K562 (cell line): ENCODE data around the gene SLC1A4. TPM values are rescaled to one million over a fixed set of nuclear protein-coding genes. Genes with fewer than 3 reads are reported as not detected.

Experiments
- BRF1 ChIP-seq: IDR thresholded peaks from 3 replicates; pipeline ENCODE4 v1.6.1; 2011; ENCODE audit warnings: borderline replicate concordance, mild to moderate bottlenecking; ENCODE audit not compliant: insufficient read length; ENCODE audit errors: extremely low read depth
- CBFA2T2 ChIP-seq: fragments of 450-650 bp; conservative IDR thresholded peaks from 2 replicates; pipeline ENCODE4 v1.6.1; 2017; ENCODE audit warnings: mild to moderate bottlenecking
- CHCHD3 ChIP-seq: fragments of 250-450 bp; sonication (Bioruptor Pico); IDR thresholded peaks from 2 replicates; pipeline ENCODE4 v2.1.2; 2022; ENCODE audit warnings: mild to moderate bottlenecking
- CHD1 ChIP-seq: fragments of 200-600 bp; sonication (generic); IDR thresholded peaks from one replicate; pipeline ENCODE4 v1.6.1; 2012; ENCODE audit warnings: mild to moderate bottlenecking, moderate library complexity, low read length, inconsistent platforms
- ETS1 ChIP-seq: conservative IDR thresholded peaks from 2 replicates; pipeline ENCODE4 v1.6.1; 2011; ENCODE audit warnings: low read depth, mild to moderate bottlenecking, low read length; ENCODE audit not compliant: control insufficient read depth
- ETV6 ChIP-seq, 3 experiments: fragments of 150-350 bp in 1 of 3; sonication (generic) in 1 of 3; formaldehyde crosslinking in 1 of 3; IDR thresholded peaks; 2 replicates each; pipeline versions ENCODE4 v1.6.1 to v1.8.0; 2014 to 2022; ENCODE audit warnings: borderline replicate concordance in 2 of 3, low read depth in 2 of 3, antibody characterized with exemption in 1 of 3, low read length in 1 of 3, mild to moderate bottlenecking in 1 of 3, missing genetic modification reagents in 1 of 3
- GTF2A2 ChIP-seq: IDR thresholded peaks from 2 replicates; pipeline ENCODE4 v1.6.1; 2016; ENCODE audit warnings: mild to moderate bottlenecking, missing genetic modification characterization, missing compliant biosample characterization
- ILK ChIP-seq: fragments of 450-650 bp; IDR thresholded peaks from 2 replicates; pipeline ENCODE4 v1.6.1; 2016; ENCODE audit warnings: missing genetic modification characterization, low read depth, mild to moderate bottlenecking, missing compliant biosample characterization, moderate library complexity, borderline replicate concordance
- MECOM ChIP-seq: fragments of 250-450 bp; sonication (Bioruptor Pico); IDR thresholded peaks from 2 replicates; pipeline ENCODE4 v1.8.0; 2022; ENCODE audit warnings: inconsistent platforms
- NELFE ChIP-seq: IDR thresholded peaks from 2 replicates; pipeline ENCODE4 v1.6.1; 2011; ENCODE audit warnings: mild to moderate bottlenecking; ENCODE audit not compliant: insufficient read depth, insufficient read length
- NKRF ChIP-seq: fragments of 450-650 bp; IDR thresholded peaks from 2 replicates; pipeline ENCODE4 v1.6.1; 2016; ENCODE audit warnings: borderline replicate concordance
- NR2C1 ChIP-seq, 2 experiments: fragments of 450-650 bp; IDR thresholded peaks; 2 replicates each; pipeline ENCODE4 v1.6.1; 2017; ENCODE audit warnings: mild to moderate bottlenecking in 2 of 2, antibody characterized with exemption in 1 of 2, inconsistent platforms in 1 of 2, missing compliant biosample characterization in 1 of 2, missing genetic modification characterization in 1 of 2
- PHF20 ChIP-seq: fragments of 450-650 bp; IDR thresholded peaks from 2 replicates; pipeline ENCODE4 v1.6.1; 2018; ENCODE audit not compliant: partially characterized antibody
- SAP30 ChIP-seq: fragments of 200-600 bp; sonication (generic); IDR thresholded peaks from 2 replicates; pipeline ENCODE4 v1.6.1; 2012; ENCODE audit warnings: borderline replicate concordance, low read depth, mild to moderate bottlenecking, moderate library complexity, low read length, control low read depth, inconsistent platforms; ENCODE audit not compliant: insufficient read depth, poor library complexity, severe bottlenecking
- SMAD1 ChIP-seq: fragments of 150-350 bp; IDR thresholded peaks from 2 replicates; pipeline ENCODE4 v1.6.1; 2014; ENCODE audit warnings: low read length, low read depth; ENCODE audit not compliant: partially characterized antibody
- SP1 ChIP-seq: sonication (generic); formaldehyde crosslinking; IDR thresholded peaks from 2 replicates; pipeline ENCODE4 v1.8.1; 2022; ENCODE audit warnings: mild to moderate bottlenecking, missing genetic modification reagents
- TAF9B ChIP-seq: fragments of 450-650 bp; IDR thresholded peaks from 2 replicates; pipeline ENCODE4 v1.6.1; 2018; ENCODE audit warnings: mild to moderate bottlenecking; ENCODE audit not compliant: partially characterized antibody
- THAP7 ChIP-seq: fragments of 250-450 bp; sonication (Bioruptor Pico); IDR thresholded peaks from 2 replicates; pipeline ENCODE4 v1.5.0; 2021
- YY1 ChIP-seq, 3 experiments: IDR thresholded peaks; 2 replicates each; pipeline ENCODE4 v1.6.1; 2011; ENCODE audit warnings: low read length in 2 of 3, mild to moderate bottlenecking in 2 of 3, moderate library complexity in 2 of 3, borderline replicate concordance in 1 of 3, control low read depth in 1 of 3, low read depth in 1 of 3; ENCODE audit not compliant: insufficient read depth in 3 of 3, insufficient replicate concordance in 2 of 3, control insufficient read depth in 1 of 3, insufficient read length in 1 of 3; ENCODE audit errors: extremely low read depth in 1 of 3
- ZBED1 ChIP-seq: IDR thresholded peaks from 2 replicates; pipeline ENCODE4 v1.6.1; 2014
- ZNF699 ChIP-seq: fragments of 250-450 bp; sonication (Bioruptor Pico); IDR thresholded peaks from 2 replicates; pipeline ENCODE4 v1.8.0; 2021; ENCODE audit warnings: mild to moderate bottlenecking, moderate library complexity; ENCODE audit not compliant: insufficient replicate concordance
- polyA plus RNA-seq, 8 experiments: library from polyadenylated mRNA; depleted of rRNA in 4 of 8; stranded (reverse) in 5 of 8; unstranded in 3 of 8; fragments of >200 nt; fragmentation: Nextera tagmentation in 2 of 8; fragmentation: Illumina TruSeq in 1 of 8; extraction: Ambion mirVana in 2 of 8; extraction: Trizol in 1 of 8; gene quantifications; 2 replicates each; pipeline versions ENCODE4 v1.2.1 to v1.2.3, GENCODE V29; 2011 to 2014; ENCODE audit warnings: inconsistent platforms in 1 of 8, missing spikeins in 1 of 8
- total RNA-seq, 7 experiments: library from RNA; depleted of rRNA in 6 of 7; stranded (reverse); fragments of >200 nt in 6 of 7; fragmentation: Illumina TruSeq in 2 of 7; extraction: Trizol in 2 of 7; gene quantifications; 2 replicates each; pipeline versions ENCODE4 v1.2.1 to v1.2.3, GENCODE V29; 2011 to 2021; ENCODE audit warnings: low replicate concordance in 1 of 7

SLC1A4 gene
- total and polyA plus RNA-seq, 9 of the 15 experiments (the other 6 are each of a cell fraction or from before 2014, with no cell fraction given) = 4.4 to 24.0 (median 10.9) TPM

- TF ChIP-seq ETV6 (IDR thresholded peaks at IDR 0.05; ENCODE audit: borderline replicate concordance in 1 of 2, low read depth in 2 of 2, low read length in 1 of 2) = no peak
- TF ChIP-seq ETV6 (CRISPR knock-in tag; IDR thresholded peaks at IDR 0.05; ENCODE audit: borderline replicate concordance) = no peak
- no peak for TF ChIP-seq ZNF699 (CRISPR knock-in tag)
- peak; percentile 91 for TF ChIP-seq CHD1
- peak in 1 of 3 experiments; percentile 25 for TF ChIP-seq YY1 (IDR thresholded peaks at IDR 0.05; ENCODE audit: borderline replicate concordance in 1 of 3, control insufficient read depth in 1 of 3, extremely low read depth in 1 of 3, insufficient read depth in 3 of 3, insufficient read length in 1 of 3, insufficient replicate concordance in 2 of 3, low read depth in 1 of 3, low read length in 2 of 3)
- no peak for TF ChIP-seq ZBED1
- no peak for TF ChIP-seq TAF9B
- TF ChIP-seq NKRF = peak; percentile 34; the same call in 1 of the 2 replicates
- TF ChIP-seq ETS1 = 0 out of 2 replicates have a peak, but pooled peaks have one; percentile 32
- no peak for TF ChIP-seq CHCHD3 (CRISPR knock-in tag)
- no peak for TF ChIP-seq CBFA2T2
- TF ChIP-seq PHF20 = no peak
- no peak for TF ChIP-seq NELFE
- TF ChIP-seq BRF1 = no peak
- TF ChIP-seq ILK (tag) = no peak
- TF ChIP-seq MECOM = no peak
- TF ChIP-seq NR2C1 (IDR thresholded peaks at IDR 0.05) = no peak
- TF ChIP-seq NR2C1 (tag; IDR thresholded peaks at IDR 0.05) = no peak
- TF ChIP-seq SAP30 = peak; percentile 76
- 0 out of 2 replicates have a peak, but pooled peaks have one; percentile 22 for TF ChIP-seq GTF2A2 (tag)
- TF ChIP-seq SMAD1 = no peak
- no peak for TF ChIP-seq SP1 (CRISPR knock-in tag)
- TF ChIP-seq THAP7 = no peak
These were observed at the start of gene SLC1A4 (continued) for GRCh38 chr2:64989126-64989981.
